GM21360 (cell line): ENCODE measurements around the gene ARHGAP10.

Experiments
- ATAC-seq: cut with Tn5 transposase; IDR thresholded peaks from one replicate; pipeline ENCODE4 v1.9.1; 2021; ENCODE audit warnings: mild to moderate bottlenecking, moderate library complexity; ENCODE audit not compliant: unreplicated experiment

Gene ARHGAP10

DNA sequence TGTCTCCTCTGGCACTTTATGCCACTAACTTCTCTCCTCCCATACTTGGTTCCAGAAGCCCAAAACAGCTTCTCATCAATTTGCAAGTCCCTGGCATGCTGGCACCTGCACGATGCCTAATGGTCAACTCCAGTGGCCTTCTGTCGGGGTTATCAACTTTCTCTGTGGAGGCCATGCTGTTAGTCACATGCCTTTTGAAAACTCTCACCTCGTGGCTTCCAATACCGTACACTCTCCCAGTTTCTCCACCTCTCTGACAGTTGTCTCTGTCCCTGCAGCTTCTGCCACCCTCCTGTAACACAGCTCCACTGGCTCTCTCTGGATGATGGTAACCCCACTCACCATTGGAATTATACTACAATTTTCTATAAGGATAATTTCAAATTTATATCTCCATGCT lies 386.3 kb downstream of the ARHGAP10 start:
- ATAC-seq, result no peak

- ATAC-seq, result no peak
Observed at GRCh38 chr4:148118633-148119032, 386.7 kb downstream of the ARHGAP10 start.

DNA sequence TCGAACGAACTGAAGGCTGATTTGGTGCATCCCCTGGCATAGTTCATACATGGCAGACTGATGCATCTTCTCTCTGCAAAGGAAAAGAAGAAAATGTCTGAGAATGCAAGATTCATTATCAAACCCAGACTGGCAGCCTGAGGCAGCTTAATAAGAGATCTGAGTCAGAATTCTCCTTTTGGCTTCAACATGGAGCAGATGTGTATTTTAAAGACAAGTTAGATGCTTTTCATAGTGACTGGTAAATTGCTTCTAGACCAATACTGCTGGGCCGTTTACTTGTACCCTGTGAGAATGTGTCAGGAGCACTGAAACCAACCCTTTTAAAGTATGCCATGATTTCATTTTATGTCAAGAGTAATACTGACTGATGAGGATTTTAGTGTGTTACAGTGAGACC lies 388.3 kb downstream of the ARHGAP10 start:
- ATAC-seq, result no peak
